ENCODE measurements around the gene KRT7.
A peak's percentile ranks its signal among the peaks of the same experiment; 100 is the strongest.
"Not testable (repeated sequence)": the region's sequence is repeated elsewhere in the genome, so short reads cannot be mapped to it uniquely, and the experiment has no call there.

The KRT7 gene

GRCh38 chr12:52236386-52237050 lies 3.5 kb downstream of the KRT7 start:
- TF ChIP-seq, protein P1, sequence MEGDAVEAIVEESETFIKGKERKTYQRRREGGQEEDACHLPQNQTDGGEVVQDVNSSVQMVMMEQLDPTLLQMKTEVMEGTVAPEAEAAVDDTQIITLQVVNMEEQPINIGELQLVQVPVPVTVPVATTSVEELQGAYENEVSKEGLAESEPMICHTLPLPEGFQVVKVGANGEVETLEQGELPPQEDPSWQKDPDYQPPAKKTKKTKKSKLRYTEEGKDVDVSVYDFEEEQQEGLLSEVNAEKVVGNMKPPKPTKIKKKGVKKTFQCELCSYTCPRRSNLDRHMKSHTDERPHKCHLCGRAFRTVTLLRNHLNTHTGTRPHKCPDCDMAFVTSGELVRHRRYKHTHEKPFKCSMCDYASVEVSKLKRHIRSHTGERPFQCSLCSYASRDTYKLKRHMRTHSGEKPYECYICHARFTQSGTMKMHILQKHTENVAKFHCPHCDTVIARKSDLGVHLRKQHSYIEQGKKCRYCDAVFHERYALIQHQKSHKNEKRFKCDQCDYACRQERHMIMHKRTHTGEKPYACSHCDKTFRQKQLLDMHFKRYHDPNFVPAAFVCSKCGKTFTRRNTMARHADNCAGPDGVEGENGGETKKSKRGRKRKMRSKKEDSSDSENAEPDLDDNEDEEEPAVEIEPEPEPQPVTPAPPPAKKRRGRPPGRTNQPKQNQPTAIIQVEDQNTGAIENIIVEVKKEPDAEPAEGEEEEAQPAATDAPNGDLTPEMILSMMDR (IDR thresholded peaks at IDR 0.05; ENCODE audit: control extremely low read depth, extremely low read depth, low read depth, missing control alignments): no peak
- CTCF ChIA-PET: interaction anchor here (0.9 to 5.2 kb wide), 6 partner anchors 9 to 211 kb away, joined by 3 to 29 read pairs (median 4); no protein-coding TSS in a partner anchor
- POLR2A ChIA-PET: no interaction called here
- no peak for DNase-seq (ENCODE audit: extremely low spot score)

DNA sequence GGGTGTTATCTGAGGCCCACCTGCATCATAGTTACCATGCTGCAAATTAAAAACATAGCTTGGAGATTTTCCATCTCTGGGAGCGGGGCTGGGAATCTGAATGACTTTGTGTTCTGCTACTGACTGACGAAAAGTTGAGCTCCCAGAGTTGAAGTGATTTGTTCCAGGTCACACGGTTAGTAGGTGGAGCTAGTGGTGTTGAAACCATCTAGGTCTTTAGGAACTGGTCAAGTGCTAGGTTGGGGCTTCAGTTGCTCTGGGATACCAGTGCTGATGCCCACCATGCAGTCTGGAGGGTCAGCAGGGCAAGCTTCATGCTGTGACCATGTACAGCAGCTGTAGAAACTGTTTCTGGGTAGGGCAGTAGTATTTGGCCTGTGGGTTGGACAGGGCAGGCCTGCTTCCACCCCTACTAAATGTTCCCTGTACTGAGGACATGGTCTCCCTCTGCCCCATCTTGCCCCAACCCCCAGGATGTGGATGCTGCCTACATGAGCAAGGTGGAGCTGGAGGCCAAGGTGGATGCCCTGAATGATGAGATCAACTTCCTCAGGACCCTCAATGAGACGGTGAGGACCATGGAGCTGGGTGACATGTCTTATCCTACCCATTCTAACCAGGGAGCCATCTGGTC lies 5.3 kb downstream of the KRT7 start:
- POLR2A ChIA-PET: no interaction called here

GRCh38 chr12:52238916-52239646 lies 6.0 kb downstream of the KRT7 start:
- ChIA-PET CTCF (interaction anchor here (1.0 to 5.2 kb wide), 5 partner anchors 12 to 72 kb away, joined by 3 to 29 read pairs (median 5); no protein-coding TSS in a partner anchor), POLR2A (no interaction called here)
- TF ChIP-seq, protein P1 (IDR thresholded peaks at IDR 0.05; ENCODE audit: control extremely low read depth, extremely low read depth, low read depth, missing control alignments): no peak
- DNase-seq (ENCODE audit: extremely low spot score): no peak

More for the DNA sequence above, 5.3 kb downstream of the KRT7 start:
- DNase-seq (ENCODE audit: extremely low spot score): peak; percentile 4
- TF ChIP-seq, protein P1 (IDR thresholded peaks at IDR 0.05; ENCODE audit: control extremely low read depth, extremely low read depth, low read depth, missing control alignments): no peak
- CTCF ChIA-PET: interaction anchor here (1.0 to 5.2 kb wide), 11 partner anchors 10 to 117 kb away, joined by 3 to 29 read pairs (median 4); no protein-coding TSS in a partner anchor

DNA sequence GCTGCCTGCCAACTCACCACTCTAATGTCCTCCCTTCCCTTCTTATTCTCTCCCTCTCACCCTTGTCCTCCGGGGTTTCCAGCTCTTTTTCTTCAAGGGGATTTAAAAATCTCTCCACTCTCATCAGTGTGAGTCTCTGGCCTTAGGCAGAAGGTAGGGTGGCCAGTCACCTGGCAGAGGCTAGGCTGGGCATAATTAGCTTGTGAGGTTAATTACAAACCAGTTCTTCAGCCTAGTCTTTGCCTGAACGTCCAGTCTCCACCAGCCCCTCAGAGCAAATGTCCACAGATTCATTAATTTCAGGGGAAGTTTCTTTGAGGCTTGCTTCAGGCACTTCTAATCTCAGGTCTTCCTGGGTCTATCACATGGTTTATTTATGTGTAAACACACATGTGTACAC lies 6.7 kb downstream of the KRT7 start:
- DNase-seq (ENCODE audit: extremely low spot score): peak; percentile 2
- TF ChIP-seq, protein P1 (IDR thresholded peaks at IDR 0.05; ENCODE audit: control extremely low read depth, extremely low read depth, low read depth, missing control alignments): no peak
- CTCF ChIA-PET: interaction anchor here (2.4 kb wide), 1 partner anchor 18 kb away, joined by 12 read pairs; no protein-coding TSS in a partner anchor
- POLR2A ChIA-PET: no interaction called here

DNA sequence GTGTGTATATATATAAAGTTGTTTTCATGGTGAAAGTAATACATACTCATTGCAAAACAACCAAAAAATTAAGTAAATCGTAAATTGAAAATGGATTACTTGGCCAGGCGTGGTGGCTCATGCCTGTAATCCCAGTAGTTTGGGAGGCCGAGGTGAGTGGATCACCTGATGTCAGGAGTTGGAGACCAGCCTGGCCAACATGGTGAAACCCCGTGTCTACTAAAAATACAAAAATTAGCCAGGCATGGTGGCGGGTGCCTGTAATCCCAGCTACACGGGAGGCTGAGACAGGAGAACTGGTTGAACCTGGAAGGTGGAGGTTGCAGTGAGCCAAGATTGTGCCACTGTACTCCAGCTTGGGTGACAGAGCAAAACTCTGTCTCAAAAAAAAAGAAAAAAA lies 7.2 kb downstream of the KRT7 start:
- DNase-seq (ENCODE audit: extremely low spot score); POLR2A ChIA-PET; CTCF ChIA-PET: not testable (repeated sequence)

GRCh38 chr12:52241205-52241842 lies 8.3 kb downstream of the KRT7 start:
- TF ChIP-seq, protein P1 (IDR thresholded peaks at IDR 0.05; ENCODE audit: control extremely low read depth, extremely low read depth, low read depth, missing control alignments): no peak
- ChIA-PET POLR2A (no interaction called here), CTCF (interaction anchor here (0.8 to 1.7 kb wide), 5 partner anchors 16 to 37 kb away, joined by 3 to 6 read pairs (median 4); no protein-coding TSS in a partner anchor)
- DNase-seq (ENCODE audit: extremely low spot score): peak; percentile 6
